ENCODE results near the gene SLC14A1. TPM values are rescaled to one million over a fixed set of nuclear protein-coding genes. Genes with fewer than 3 reads are reported as not detected.

Gene SLC14A1
- polyA plus RNA-seq, 1 donor from 2014 or later: not detected

GRCh38 chr18:45728336-45729010, 4.5 kb downstream of the SLC14A1 start:
- Histone ChIP-seq H3K4me3 (ENCODE audit: low read length) (no peak overlapping the region), H3K4me2 (ENCODE audit: low read length) (no peak overlapping the region), H3K9me3 (ENCODE audit: low read length) (no peaks in the 10 kb centered on the region), H3K36me3 (ENCODE audit: insufficient read depth, low read length) (no peaks in the 10 kb centered on the region), H3K9ac (ENCODE audit: low read length) (no peak overlapping the region), H4K20me1 (ENCODE audit: insufficient read depth) (no peaks in the 10 kb centered on the region), H2AFZ (ENCODE audit: low read depth, low read length) (no peak overlapping the region), H3K79me2 (replicated peaks; ENCODE audit: insufficient read depth, low read length) (no peaks in the 10 kb centered on the region), H3K27ac (ENCODE audit: low read length) (no peak overlapping the region), H3K27me3 (ENCODE audit: insufficient read depth, low read depth, low read length) (no peaks in the 10 kb centered on the region), H3K9me2 (ENCODE audit: insufficient read depth, low read length) (no peaks in the 10 kb centered on the region), H3F3A (ENCODE audit: insufficient read depth, low read length, poor library complexity, severe bottlenecking) (no peaks in the 10 kb centered on the region)
- TF ChIP-seq SMC3 (conservative IDR thresholded peaks at IDR 0.05; ENCODE audit: poor library complexity) (no peak), RAD21 (conservative IDR thresholded peaks at IDR 0.05) (no peak), EZH2 (IDR thresholded peaks at IDR 0.05; ENCODE audit: borderline replicate concordance, insufficient read depth, low read length, poor library complexity, severe bottlenecking) (no peak), POLR2AphosphoS5 (IDR thresholded peaks at IDR 0.05) (no peak), TAF1 (IDR thresholded peaks at IDR 0.05; ENCODE audit: low read depth) (no peak), EP300 (conservative IDR thresholded peaks at IDR 0.05; ENCODE audit: poor library complexity, severe bottlenecking) (no peak), MXI1 (conservative IDR thresholded peaks at IDR 0.05; ENCODE audit: poor library complexity, severe bottlenecking) (no peak), REST (IDR thresholded peaks at IDR 0.05; ENCODE audit: borderline replicate concordance) (no peak), CTCF (IDR thresholded peaks at IDR 0.05; ENCODE audit: poor library complexity, severe bottlenecking) (no peak)

- H3K79me2 ChIP-seq (replicated peaks; ENCODE audit: insufficient read depth, low read length): no peaks in the 10 kb centered on the region
- H3K9me3 ChIP-seq (ENCODE audit: low read length): no peaks in the 10 kb centered on the region
- H4K20me1 ChIP-seq (ENCODE audit: insufficient read depth): no peaks in the 10 kb centered on the region
- H3F3A ChIP-seq (ENCODE audit: insufficient read depth, low read length, poor library complexity, severe bottlenecking): no peaks in the 10 kb centered on the region
- TF ChIP-seq SMC3 (conservative IDR thresholded peaks at IDR 0.05; ENCODE audit: poor library complexity): no peak
- no peak for TF ChIP-seq EZH2 (IDR thresholded peaks at IDR 0.05; ENCODE audit: borderline replicate concordance, insufficient read depth, low read length, poor library complexity, severe bottlenecking)
- no peak for TF ChIP-seq TAF1 (IDR thresholded peaks at IDR 0.05; ENCODE audit: low read depth)
- H3K27ac ChIP-seq (ENCODE audit: low read length): no peak overlapping the region
- no peak overlapping the region for H3K4me2 ChIP-seq (ENCODE audit: low read length)
- no peaks in the 10 kb centered on the region for H3K27me3 ChIP-seq (ENCODE audit: insufficient read depth, low read depth, low read length)
- H2AFZ ChIP-seq (ENCODE audit: low read depth, low read length): no peak overlapping the region
- no peak overlapping the region for H3K4me3 ChIP-seq (ENCODE audit: low read length)
- no peaks in the 10 kb centered on the region for H3K9me2 ChIP-seq (ENCODE audit: insufficient read depth, low read length)
- H3K9ac ChIP-seq (ENCODE audit: low read length): no peak overlapping the region
- no peaks in the 10 kb centered on the region for H3K36me3 ChIP-seq (ENCODE audit: insufficient read depth, low read length)
These were observed 7.0 kb downstream of the SLC14A1 start for GRCh38 chr18:45730832-45731575.

All from neural cell (in vitro differentiated cells).